WTC11 (cell line): ENCODE measurements around the gene CGREF1.

Experiments used
- NR2C2 ChIP-seq: sonication (generic); formaldehyde crosslinking; IDR thresholded peaks from 2 replicates; pipeline ENCODE4 v1.8.0; 2022; ENCODE audit warnings: mild to moderate bottlenecking, missing genetic modification reagents
- TF ChIP-seq, protein P1 (sequence below): sonication (generic); formaldehyde crosslinking; IDR thresholded peaks from 2 replicates; pipeline ENCODE4 v1.8.0; 2022; ENCODE audit warnings: mild to moderate bottlenecking, missing genetic modification reagents
- TF ChIP-seq, protein P2 (sequence below): sonication (generic); formaldehyde crosslinking; IDR thresholded peaks from 2 replicates; pipeline ENCODE4 v1.8.1; 2023; ENCODE audit warnings: mild to moderate bottlenecking, missing genetic modification reagents, moderate library complexity
- TF ChIP-seq, protein P3 (sequence below): fragments of 200-600 bp; IDR thresholded peaks from 2 replicates; pipeline ENCODE4 v1.8.0; 2022; ENCODE audit warnings: antibody characterized with exemption
- TF ChIP-seq, protein P4 (sequence below): sonication (generic); formaldehyde crosslinking; IDR thresholded peaks from 2 replicates; pipeline ENCODE4 v1.8.1; 2023; ENCODE audit warnings: mild to moderate bottlenecking, moderate library complexity, missing genetic modification reagents

DNA sequence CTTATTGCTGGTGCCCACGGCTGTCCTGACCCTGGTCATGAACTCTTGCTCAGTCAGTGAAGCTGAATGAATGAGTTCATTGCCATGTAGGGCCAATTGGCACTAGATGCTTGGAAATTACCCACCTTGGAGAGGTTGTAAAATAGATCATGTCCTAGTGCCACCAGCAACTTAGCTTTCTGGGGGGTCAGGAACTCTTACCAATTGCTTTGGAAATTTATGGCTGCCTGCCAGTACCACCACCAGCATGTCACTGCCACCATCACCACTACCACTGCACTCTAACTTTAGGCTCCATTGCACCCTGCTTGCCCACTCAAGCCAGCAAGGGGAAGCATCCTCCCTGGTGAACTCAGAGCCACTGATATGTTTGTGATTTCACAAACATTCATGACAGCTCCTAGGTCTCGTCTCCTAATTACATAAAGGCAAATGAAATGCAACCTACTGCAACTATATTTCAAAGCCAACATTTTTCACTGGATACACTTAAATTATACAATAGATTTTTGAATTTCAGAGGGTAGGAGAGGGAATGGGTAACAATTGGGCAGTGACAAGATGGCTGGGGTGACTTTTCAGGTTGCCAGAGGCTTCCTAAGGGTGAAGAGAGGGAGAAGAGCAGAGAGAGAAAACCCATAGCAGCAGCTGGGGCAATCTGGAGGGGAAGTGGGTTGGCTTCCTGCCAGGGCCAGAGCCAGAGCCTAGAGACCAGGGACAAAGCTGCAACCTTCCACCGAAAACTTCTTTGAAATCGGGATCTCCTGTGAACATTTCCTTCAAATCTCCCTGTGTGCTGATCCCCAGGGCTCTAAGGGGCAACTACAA, 44.0 kb downstream of the CGREF1 start:
- TF ChIP-seq, protein P1, sequence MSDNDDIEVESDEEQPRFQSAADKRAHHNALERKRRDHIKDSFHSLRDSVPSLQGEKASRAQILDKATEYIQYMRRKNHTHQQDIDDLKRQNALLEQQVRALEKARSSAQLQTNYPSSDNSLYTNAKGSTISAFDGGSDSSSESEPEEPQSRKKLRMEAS: no peak
- TF ChIP-seq, protein P2, sequence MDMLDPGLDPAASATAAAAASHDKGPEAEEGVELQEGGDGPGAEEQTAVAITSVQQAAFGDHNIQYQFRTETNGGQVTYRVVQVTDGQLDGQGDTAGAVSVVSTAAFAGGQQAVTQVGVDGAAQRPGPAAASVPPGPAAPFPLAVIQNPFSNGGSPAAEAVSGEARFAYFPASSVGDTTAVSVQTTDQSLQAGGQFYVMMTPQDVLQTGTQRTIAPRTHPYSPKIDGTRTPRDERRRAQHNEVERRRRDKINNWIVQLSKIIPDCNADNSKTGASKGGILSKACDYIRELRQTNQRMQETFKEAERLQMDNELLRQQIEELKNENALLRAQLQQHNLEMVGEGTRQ (CRISPR knock-in tag): no peak
- TF ChIP-seq, protein P3, sequence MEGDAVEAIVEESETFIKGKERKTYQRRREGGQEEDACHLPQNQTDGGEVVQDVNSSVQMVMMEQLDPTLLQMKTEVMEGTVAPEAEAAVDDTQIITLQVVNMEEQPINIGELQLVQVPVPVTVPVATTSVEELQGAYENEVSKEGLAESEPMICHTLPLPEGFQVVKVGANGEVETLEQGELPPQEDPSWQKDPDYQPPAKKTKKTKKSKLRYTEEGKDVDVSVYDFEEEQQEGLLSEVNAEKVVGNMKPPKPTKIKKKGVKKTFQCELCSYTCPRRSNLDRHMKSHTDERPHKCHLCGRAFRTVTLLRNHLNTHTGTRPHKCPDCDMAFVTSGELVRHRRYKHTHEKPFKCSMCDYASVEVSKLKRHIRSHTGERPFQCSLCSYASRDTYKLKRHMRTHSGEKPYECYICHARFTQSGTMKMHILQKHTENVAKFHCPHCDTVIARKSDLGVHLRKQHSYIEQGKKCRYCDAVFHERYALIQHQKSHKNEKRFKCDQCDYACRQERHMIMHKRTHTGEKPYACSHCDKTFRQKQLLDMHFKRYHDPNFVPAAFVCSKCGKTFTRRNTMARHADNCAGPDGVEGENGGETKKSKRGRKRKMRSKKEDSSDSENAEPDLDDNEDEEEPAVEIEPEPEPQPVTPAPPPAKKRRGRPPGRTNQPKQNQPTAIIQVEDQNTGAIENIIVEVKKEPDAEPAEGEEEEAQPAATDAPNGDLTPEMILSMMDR: no peak
- no peak for TF ChIP-seq NR2C2 (CRISPR knock-in tag)
- TF ChIP-seq, protein P4, sequence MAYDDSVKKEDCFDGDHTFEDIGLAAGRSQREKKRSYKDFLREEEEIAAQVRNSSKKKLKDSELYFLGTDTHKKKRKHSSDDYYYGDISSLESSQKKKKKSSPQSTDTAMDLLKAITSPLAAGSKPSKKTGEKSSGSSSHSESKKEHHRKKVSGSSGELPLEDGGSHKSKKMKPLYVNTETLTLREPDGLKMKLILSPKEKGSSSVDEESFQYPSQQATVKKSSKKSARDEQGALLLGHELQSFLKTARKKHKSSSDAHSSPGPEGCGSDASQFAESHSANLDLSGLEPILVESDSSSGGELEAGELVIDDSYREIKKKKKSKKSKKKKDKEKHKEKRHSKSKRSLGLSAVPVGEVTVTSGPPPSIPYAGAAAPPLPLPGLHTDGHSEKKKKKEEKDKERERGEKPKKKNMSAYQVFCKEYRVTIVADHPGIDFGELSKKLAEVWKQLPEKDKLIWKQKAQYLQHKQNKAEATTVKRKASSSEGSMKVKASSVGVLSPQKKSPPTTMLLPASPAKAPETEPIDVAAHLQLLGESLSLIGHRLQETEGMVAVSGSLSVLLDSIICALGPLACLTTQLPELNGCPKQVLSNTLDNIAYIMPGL (CRISPR knock-in tag): no peak
